GM23338 (cell line): ENCODE data around the gene CCDC43. TPM values are rescaled to one million over a fixed set of nuclear protein-coding genes. Genes with fewer than 3 reads are reported as not detected.

ENCODE experiments used
- ATAC-seq: fragments of 200-7000 bp; cut with Tn5 transposase; 3 replicates; pipeline ENCODE4 v1.9.1; 2020
- DNase-seq: peaks from one replicate; pipeline ENCODE4 v3.0.0-alpha.2; 2015; ENCODE audit warnings: low spot score
- H2AFZ ChIP-seq: fragments of 200-600 bp; sonication (generic); 2 replicates; pipeline ENCODE4 v1.8.0; 2016; ENCODE audit warnings: antibody characterized with exemption, mild to moderate bottlenecking, moderate library complexity
- H3F3A ChIP-seq: fragments of 200-600 bp; sonication (generic); replicated peaks from 2 replicates; pipeline ENCODE4 v1.8.0; 2017; ENCODE audit warnings: antibody characterized with exemption, mixed run types, low read depth
- H3K27ac ChIP-seq: fragments of 200-600 bp; sonication (generic); 2 replicates; pipeline ENCODE4 v1.6.1; 2016; ENCODE audit warnings: low read depth
- H3K27me3 ChIP-seq: fragments of 200-600 bp; sonication (generic); 2 replicates; pipeline ENCODE4 v1.8.0; 2016; ENCODE audit warnings: mild to moderate bottlenecking, mixed run types, moderate library complexity; ENCODE audit not compliant: insufficient read depth
- H3K36me3 ChIP-seq: fragments of 200-600 bp; sonication (generic); 2 replicates; pipeline ENCODE4 v1.8.0; 2016; ENCODE audit warnings: mild to moderate bottlenecking; ENCODE audit not compliant: insufficient read depth
- H3K4me1 ChIP-seq: fragments of 200-600 bp; sonication (generic); 2 replicates; pipeline ENCODE4 v1.8.0; 2016; ENCODE audit warnings: mild to moderate bottlenecking, moderate library complexity; ENCODE audit not compliant: insufficient read depth
- H3K4me2 ChIP-seq: fragments of 200-600 bp; sonication (generic); 2 replicates; pipeline ENCODE4 v1.7.1; 2017; ENCODE audit warnings: mixed run types
- H3K4me3 ChIP-seq: fragments of 200-600 bp; sonication (generic); 2 replicates; pipeline ENCODE4 v1.6.1; 2016; ENCODE audit warnings: mixed run types
- H3K79me2 ChIP-seq: fragments of 200-600 bp; sonication (generic); replicated peaks from 2 replicates; pipeline ENCODE4 v1.8.0; 2017; ENCODE audit warnings: mild to moderate bottlenecking; ENCODE audit not compliant: insufficient read depth
- H3K9me2 ChIP-seq: fragments of 200-600 bp; sonication (generic); 2 replicates; pipeline ENCODE4 v1.8.0; 2017; ENCODE audit not compliant: insufficient read depth
- H4K20me1 ChIP-seq: fragments of 200-600 bp; sonication (generic); replicated peaks from 2 replicates; pipeline ENCODE4 v1.8.0; 2017; ENCODE audit warnings: mild to moderate bottlenecking; ENCODE audit not compliant: insufficient read depth
- H3K27ac Mint-ChIP-seq: 2 replicates; pipeline ENCODE4 v1.8.0; 2020; ENCODE audit warnings: inconsistent platforms, mild to moderate bottlenecking, moderate library complexity, mixed read lengths
- H3K27me3 Mint-ChIP-seq: 3 replicates; pipeline ENCODE4 v1.8.0; 2022; ENCODE audit warnings: low read depth, mild to moderate bottlenecking, moderate library complexity, mixed read lengths, inconsistent platforms; ENCODE audit not compliant: insufficient read depth, poor library complexity
- H3K36me3 Mint-ChIP-seq: 3 replicates; pipeline ENCODE4 v1.8.0; 2021; ENCODE audit warnings: low read depth, mild to moderate bottlenecking, inconsistent platforms, moderate library complexity, mixed read lengths
- H3K4me1 Mint-ChIP-seq: 3 replicates; pipeline ENCODE4 v1.8.0; 2020; ENCODE audit warnings: mild to moderate bottlenecking, inconsistent platforms, mixed read lengths
- H3K4me3 Mint-ChIP-seq: 3 replicates; pipeline ENCODE4 v1.8.0; 2021; ENCODE audit warnings: moderate library complexity, mild to moderate bottlenecking, inconsistent platforms, mixed read lengths
- H3K9me3 Mint-ChIP-seq: 3 replicates; pipeline ENCODE4 v1.8.0; 2020; ENCODE audit warnings: moderate library complexity, mild to moderate bottlenecking, inconsistent platforms, mixed read lengths
- CREB1 ChIP-seq: fragments of 250-450 bp; sonication (Bioruptor Pico); IDR thresholded peaks from 2 replicates; pipeline ENCODE4 v1.5.0; 2020; ENCODE audit warnings: low read depth, mild to moderate bottlenecking, moderate library complexity
- EZH2 ChIP-seq: fragments of 200-600 bp; sonication (generic); IDR thresholded peaks from one replicate; pipeline ENCODE4 v1.8.0; 2017; ENCODE audit warnings: antibody characterized with exemption, mild to moderate bottlenecking, low read depth; ENCODE audit not compliant: unreplicated experiment
- EZH2phosphoT487 ChIP-seq: fragments of 200-600 bp; sonication (generic); IDR thresholded peaks from one replicate; pipeline ENCODE4 v1.8.1; 2018; ENCODE audit warnings: antibody characterized with exemption; ENCODE audit not compliant: unreplicated experiment
- JUNB ChIP-seq: IDR thresholded peaks from one replicate; pipeline ENCODE4 v1.6.1; 2016; ENCODE audit warnings: antibody characterized with exemption; ENCODE audit not compliant: unreplicated experiment
- NANOG ChIP-seq: IDR thresholded peaks from 2 replicates; pipeline ENCODE4 v1.6.1; 2016; ENCODE audit warnings: antibody characterized with exemption, borderline replicate concordance
- POLR2AphosphoS5 ChIP-seq: IDR thresholded peaks from 2 replicates; pipeline ENCODE4 v1.6.1; 2016; ENCODE audit warnings: antibody characterized with exemption, low read depth
- STAT1 ChIP-seq: IDR thresholded peaks from one replicate; pipeline ENCODE4 v1.6.1; 2016; ENCODE audit warnings: antibody characterized with exemption; ENCODE audit not compliant: unreplicated experiment
- ZNF114 ChIP-seq: fragments of 250-450 bp; sonication (Bioruptor Pico); IDR thresholded peaks from 2 replicates; pipeline ENCODE4 v1.5.0; 2020; ENCODE audit warnings: mild to moderate bottlenecking, moderate library complexity
- polyA plus RNA-seq: library from polyadenylated mRNA; unstranded; fragments of >200 nt; fragmentation: Nextera tagmentation; extraction: Ambion mirVana; gene quantifications from 2 replicates; pipeline ENCODE4 v1.2.1, GENCODE V29; 2016
- total RNA-seq: library from RNA; depleted of rRNA; stranded (reverse); fragments of >200 nt; shearing (Covaris generic); gene quantifications from 2 replicates; pipeline ENCODE4 v1.2.3, GENCODE V29; 2014
- TF ChIP-seq, protein P1 (sequence below): IDR thresholded peaks from one replicate; pipeline ENCODE4 v1.6.1; 2018; ENCODE audit warnings: antibody characterized with exemption; ENCODE audit not compliant: unreplicated experiment
- TF ChIP-seq, protein P2 (sequence below), 2 experiments: fragments of 200-600 bp in 1 of 2; sonication (generic) in 1 of 2; conservative IDR thresholded peaks; 2 replicates each; pipeline versions ENCODE4 v1.5.1 to v1.6.1; 2016 to 2017; ENCODE audit warnings: antibody characterized with exemption in 2 of 2, low read depth in 2 of 2, mild to moderate bottlenecking in 2 of 2, moderate library complexity in 1 of 2
- TF ChIP-seq, protein P3 (sequence below): IDR thresholded peaks from 2 replicates; pipeline ENCODE4 v1.6.1; 2016; ENCODE audit warnings: antibody characterized with exemption

Gene CCDC43
- total and polyA plus RNA-seq, 2 experiments from 2014 or later = 29.8 to 55.3 TPM

DNA sequence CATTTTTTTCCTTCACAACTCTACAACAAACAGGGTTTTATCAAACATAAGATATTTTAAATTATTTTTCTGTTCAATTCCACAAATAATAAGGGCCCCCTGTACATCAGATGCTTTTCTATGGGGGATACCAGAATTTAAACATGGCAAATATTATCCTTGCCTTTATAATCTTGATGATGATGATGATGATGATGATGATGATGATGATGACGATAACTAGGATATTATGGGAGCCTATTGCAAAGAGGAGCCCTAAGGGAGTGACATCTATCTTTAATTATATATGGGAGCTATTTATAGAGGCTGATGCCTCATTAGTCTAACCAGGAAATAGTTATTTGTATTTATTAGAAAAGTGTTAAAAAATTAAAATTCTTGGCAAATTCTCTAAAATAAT, 26.5 kb downstream of the CCDC43 start:
- Mint-ChIP-seq H3K4me1 (no peaks in the 10 kb centered on the region), H3K36me3 (no peaks in the 10 kb centered on the region), H3K27ac (no peak overlapping the region), H3K9me3 (no peaks in the 10 kb centered on the region), H3K27me3 (no peaks in the 10 kb centered on the region), H3K4me3 (no peak overlapping the region)
- Histone ChIP-seq H3K27me3 (peaks cover 10% of the 10 kb centered on the region), H4K20me1 (no peaks in the 10 kb centered on the region), H3K27ac (no peak overlapping the region), H3K4me2 (no peak overlapping the region), H3K4me1 (no peaks in the 10 kb centered on the region), H3K36me3 (no peaks in the 10 kb centered on the region), H3K9me2 (no peaks in the 10 kb centered on the region), H3K4me3 (no peak overlapping the region), H3K79me2 (no peaks in the 10 kb centered on the region), H2AFZ (no peak overlapping the region), H3F3A (no peaks in the 10 kb centered on the region)
- no peak for ATAC-seq
- DNase-seq = no peak
- TF ChIP-seq, protein P1, sequence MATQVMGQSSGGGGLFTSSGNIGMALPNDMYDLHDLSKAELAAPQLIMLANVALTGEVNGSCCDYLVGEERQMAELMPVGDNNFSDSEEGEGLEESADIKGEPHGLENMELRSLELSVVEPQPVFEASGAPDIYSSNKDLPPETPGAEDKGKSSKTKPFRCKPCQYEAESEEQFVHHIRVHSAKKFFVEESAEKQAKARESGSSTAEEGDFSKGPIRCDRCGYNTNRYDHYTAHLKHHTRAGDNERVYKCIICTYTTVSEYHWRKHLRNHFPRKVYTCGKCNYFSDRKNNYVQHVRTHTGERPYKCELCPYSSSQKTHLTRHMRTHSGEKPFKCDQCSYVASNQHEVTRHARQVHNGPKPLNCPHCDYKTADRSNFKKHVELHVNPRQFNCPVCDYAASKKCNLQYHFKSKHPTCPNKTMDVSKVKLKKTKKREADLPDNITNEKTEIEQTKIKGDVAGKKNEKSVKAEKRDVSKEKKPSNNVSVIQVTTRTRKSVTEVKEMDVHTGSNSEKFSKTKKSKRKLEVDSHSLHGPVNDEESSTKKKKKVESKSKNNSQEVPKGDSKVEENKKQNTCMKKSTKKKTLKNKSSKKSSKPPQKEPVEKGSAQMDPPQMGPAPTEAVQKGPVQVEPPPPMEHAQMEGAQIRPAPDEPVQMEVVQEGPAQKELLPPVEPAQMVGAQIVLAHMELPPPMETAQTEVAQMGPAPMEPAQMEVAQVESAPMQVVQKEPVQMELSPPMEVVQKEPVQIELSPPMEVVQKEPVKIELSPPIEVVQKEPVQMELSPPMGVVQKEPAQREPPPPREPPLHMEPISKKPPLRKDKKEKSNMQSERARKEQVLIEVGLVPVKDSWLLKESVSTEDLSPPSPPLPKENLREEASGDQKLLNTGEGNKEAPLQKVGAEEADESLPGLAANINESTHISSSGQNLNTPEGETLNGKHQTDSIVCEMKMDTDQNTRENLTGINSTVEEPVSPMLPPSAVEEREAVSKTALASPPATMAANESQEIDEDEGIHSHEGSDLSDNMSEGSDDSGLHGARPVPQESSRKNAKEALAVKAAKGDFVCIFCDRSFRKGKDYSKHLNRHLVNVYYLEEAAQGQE = no peak
- TF ChIP-seq STAT1 = no peak
- TF ChIP-seq POLR2AphosphoS5 = no peak
- no peak for TF ChIP-seq NANOG
- no peak for TF ChIP-seq JUNB
- TF ChIP-seq EZH2 = no peak
- no peak for TF ChIP-seq ZNF114
- no peak for TF ChIP-seq CREB1 (CRISPR knock-in tag)
- TF ChIP-seq, protein P2, sequence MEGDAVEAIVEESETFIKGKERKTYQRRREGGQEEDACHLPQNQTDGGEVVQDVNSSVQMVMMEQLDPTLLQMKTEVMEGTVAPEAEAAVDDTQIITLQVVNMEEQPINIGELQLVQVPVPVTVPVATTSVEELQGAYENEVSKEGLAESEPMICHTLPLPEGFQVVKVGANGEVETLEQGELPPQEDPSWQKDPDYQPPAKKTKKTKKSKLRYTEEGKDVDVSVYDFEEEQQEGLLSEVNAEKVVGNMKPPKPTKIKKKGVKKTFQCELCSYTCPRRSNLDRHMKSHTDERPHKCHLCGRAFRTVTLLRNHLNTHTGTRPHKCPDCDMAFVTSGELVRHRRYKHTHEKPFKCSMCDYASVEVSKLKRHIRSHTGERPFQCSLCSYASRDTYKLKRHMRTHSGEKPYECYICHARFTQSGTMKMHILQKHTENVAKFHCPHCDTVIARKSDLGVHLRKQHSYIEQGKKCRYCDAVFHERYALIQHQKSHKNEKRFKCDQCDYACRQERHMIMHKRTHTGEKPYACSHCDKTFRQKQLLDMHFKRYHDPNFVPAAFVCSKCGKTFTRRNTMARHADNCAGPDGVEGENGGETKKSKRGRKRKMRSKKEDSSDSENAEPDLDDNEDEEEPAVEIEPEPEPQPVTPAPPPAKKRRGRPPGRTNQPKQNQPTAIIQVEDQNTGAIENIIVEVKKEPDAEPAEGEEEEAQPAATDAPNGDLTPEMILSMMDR (conservative IDR thresholded peaks at IDR 0.05; ENCODE audit: low read depth in 2 of 2) = no peak

DNA sequence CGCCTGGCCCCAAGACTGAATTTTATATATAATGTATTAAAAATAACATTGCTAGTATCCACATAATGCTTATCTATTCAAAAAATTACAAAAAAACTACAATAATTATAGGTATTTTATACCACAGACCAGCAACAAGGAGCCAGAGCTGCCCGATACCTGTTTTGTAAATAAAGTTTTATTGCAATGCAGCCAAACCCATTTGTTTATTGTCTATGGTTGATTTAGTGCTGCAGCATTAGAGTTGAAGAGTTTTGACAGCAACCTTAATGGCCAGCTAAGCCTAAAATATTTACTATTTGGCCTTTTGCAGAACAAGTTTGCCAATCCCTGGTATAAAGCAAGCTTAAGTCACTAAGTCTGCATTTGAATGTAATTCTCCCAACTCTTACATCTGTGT, 27.7 kb downstream of the CCDC43 start:
- H3K36me3 Mint-ChIP-seq = peaks cover 3% of the 10 kb centered on the region
- Histone ChIP-seq H3K4me3 (no peak overlapping the region), H3K4me2 (no peak overlapping the region), H3K27me3 (peaks cover 22% of the 10 kb centered on the region), H3K79me2 (no peaks in the 10 kb centered on the region), H3F3A (0 out of 2 replicates have a peak, but pooled peaks cover 3% of the 10 kb centered on the region), H2AFZ (no peak overlapping the region), H3K4me1 (no peaks in the 10 kb centered on the region), H3K9me2 (no peaks in the 10 kb centered on the region), H3K36me3 (no peaks in the 10 kb centered on the region), H4K20me1 (no peaks in the 10 kb centered on the region), H3K27ac (no peak overlapping the region)
- no peak for TF ChIP-seq NANOG
- TF ChIP-seq, protein P2 (conservative IDR thresholded peaks at IDR 0.05; ENCODE audit: low read depth in 2 of 2) = no peak
- TF ChIP-seq, protein P1 = no peak
- no peak for TF ChIP-seq EZH2
- no peak for TF ChIP-seq EZH2phosphoT487
- no peak for TF ChIP-seq JUNB
- TF ChIP-seq STAT1 = no peak
- TF ChIP-seq, protein P3, sequence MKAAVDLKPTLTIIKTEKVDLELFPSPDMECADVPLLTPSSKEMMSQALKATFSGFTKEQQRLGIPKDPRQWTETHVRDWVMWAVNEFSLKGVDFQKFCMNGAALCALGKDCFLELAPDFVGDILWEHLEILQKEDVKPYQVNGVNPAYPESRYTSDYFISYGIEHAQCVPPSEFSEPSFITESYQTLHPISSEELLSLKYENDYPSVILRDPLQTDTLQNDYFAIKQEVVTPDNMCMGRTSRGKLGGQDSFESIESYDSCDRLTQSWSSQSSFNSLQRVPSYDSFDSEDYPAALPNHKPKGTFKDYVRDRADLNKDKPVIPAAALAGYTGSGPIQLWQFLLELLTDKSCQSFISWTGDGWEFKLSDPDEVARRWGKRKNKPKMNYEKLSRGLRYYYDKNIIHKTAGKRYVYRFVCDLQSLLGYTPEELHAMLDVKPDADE = no peak
- TF ChIP-seq POLR2AphosphoS5 = no peak
- no peak overlapping the region for H3K4me3 Mint-ChIP-seq
- peaks cover 10% of the 10 kb centered on the region for H3K27me3 Mint-ChIP-seq
- H3K9me3 Mint-ChIP-seq = peaks cover 3% of the 10 kb centered on the region; the same call in 1 of the 3 replicates
- ATAC-seq = no peak
- no peak overlapping the region for H3K27ac Mint-ChIP-seq
- 0 out of 3 replicates have a peak, but pooled peaks cover 3% of the 10 kb centered on the region for H3K4me1 Mint-ChIP-seq
- DNase-seq = no peak
